Measurements from ENCODE around the gene R3HDM2.

Gene R3HDM2

DNA sequence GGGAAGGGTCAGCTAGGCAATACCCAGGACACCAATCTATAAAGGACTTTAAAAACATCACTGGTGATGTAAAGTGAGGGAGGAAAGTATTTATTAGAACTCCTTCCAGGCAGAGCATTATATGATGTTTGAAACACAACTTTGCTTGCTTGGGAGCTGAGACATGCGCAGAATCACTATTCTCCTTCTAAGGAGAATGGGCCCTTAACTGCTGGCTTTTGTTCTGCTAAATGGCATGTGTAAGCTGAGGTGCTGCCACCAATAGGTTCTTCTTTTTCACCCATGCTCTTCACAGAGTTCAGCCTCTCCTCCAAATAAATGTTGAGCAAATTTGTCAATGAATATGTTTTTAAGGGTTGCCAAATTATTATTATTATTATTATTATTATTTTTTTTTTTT, 183.8 kb downstream of the R3HDM2 start:
- no peak overlapping the region for H3K27ac ChIP-seq (ENCODE audit: low read depth, low read length, severe bottlenecking)
- H3K9me3 ChIP-seq (ENCODE audit: control insufficient read depth, low read length): no peaks in the 10 kb centered on the region
- H3K36me3 ChIP-seq (ENCODE audit: control insufficient read depth, insufficient read depth, low read length): no peaks in the 10 kb centered on the region
- H3K4me3 ChIP-seq (ENCODE audit: extremely low read depth, insufficient read depth, low read length, poor library complexity, severe bottlenecking): no peak overlapping the region
- H3K4me1 ChIP-seq (ENCODE audit: control insufficient read depth, insufficient read depth, low read length, poor library complexity, severe bottlenecking): peaks cover 3% of the 10 kb centered on the region
- WGBS, 2 experiments (ENCODE audit: insufficient coverage in 2 of 2): 71% methylated on average over 1 of the region's 1 CpG; no CpG with 5 or more reads in 1 of the 2 experiments

DNA sequence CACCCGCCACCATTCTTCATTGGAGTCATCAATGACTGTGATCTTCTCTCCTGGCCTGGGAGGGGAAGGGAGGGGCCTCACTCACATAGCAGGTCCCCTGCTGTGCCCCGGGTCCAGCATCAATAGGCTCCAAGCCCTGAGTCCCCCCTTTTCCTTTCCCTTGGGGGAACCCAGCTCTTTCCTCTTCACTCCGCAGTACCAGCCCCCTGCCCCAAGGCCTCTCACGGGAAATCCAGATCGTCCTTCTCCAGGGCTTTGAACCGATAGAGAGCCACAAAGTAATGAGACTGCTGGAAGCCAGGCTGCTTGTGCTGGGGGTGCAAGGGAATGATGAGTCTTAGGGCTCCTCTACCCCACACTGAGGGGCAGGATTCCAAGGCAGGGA, 186.5 kb downstream of the R3HDM2 start:
- Histone ChIP-seq H3K4me1 (ENCODE audit: control insufficient read depth, insufficient read depth, low read length, poor library complexity, severe bottlenecking) (peaks cover 11% of the 10 kb centered on the region), H3K36me3 (ENCODE audit: control insufficient read depth, insufficient read depth, low read length) (no peaks in the 10 kb centered on the region), H3K9me3 (ENCODE audit: control insufficient read depth, low read length) (no peaks in the 10 kb centered on the region), H3K27ac (ENCODE audit: low read depth, low read length, severe bottlenecking) (no peak overlapping the region), H3K4me3 (ENCODE audit: extremely low read depth, insufficient read depth, low read length, poor library complexity, severe bottlenecking) (no peak overlapping the region)
- 93 to 100% methylated on average over 1 to 3 of the region's 6 CpGs for WGBS, 2 experiments (ENCODE audit: insufficient coverage in 2 of 2)

DNA sequence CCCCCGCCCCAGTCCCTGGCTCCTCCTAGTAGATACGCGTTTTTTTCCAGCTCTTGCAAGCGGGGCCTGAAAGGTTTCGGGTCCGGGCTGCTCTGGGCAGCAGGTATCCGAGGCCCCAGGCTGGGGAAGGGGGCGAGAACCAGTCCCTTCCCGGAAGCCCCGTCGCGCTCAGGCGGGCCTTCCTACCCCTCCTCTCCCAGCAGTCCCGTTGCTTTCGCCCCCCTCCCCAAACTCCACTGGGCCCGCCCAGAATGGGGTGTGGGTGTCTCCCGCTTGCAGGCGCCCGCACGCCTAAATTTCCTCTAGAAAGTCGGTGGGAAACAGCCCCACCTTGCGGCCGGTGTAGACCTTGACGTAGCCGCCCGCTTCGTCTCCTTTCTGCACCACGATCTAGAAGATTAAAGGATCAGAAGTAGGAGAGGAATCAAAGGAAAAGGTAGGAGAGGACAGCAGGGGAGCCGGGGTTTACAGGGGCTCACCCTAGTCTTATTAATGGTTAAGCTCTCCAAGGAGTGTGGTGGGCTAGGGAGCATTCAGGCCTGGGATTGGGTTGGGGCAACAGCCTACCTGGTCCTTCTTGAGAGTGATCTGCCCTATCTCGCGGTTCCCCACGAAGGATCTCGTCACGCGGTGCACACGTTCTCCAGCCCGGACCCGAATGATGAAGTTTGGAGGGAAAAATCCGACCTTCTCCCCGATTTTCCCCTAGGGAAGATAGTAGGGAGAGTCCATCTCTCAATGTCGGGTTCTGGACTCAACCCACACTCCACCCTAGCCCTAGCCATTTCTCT, 187.1 kb downstream of the R3HDM2 start:
- peaks cover 11% of the 10 kb centered on the region for H3K4me1 ChIP-seq (ENCODE audit: control insufficient read depth, insufficient read depth, low read length, poor library complexity, severe bottlenecking)
- peak overlapping the region; percentile 36 for H3K27ac ChIP-seq (ENCODE audit: low read depth, low read length, severe bottlenecking)
- H3K4me3 ChIP-seq (ENCODE audit: extremely low read depth, insufficient read depth, low read length, poor library complexity, severe bottlenecking): peak overlapping the region; percentile 37
- WGBS, 2 experiments (ENCODE audit: insufficient coverage in 2 of 2): 21 to 31% methylated on average over 13 to 31 of the region's 41 CpGs
- H3K9me3 ChIP-seq (ENCODE audit: control insufficient read depth, low read length): no peaks in the 10 kb centered on the region
- H3K36me3 ChIP-seq (ENCODE audit: control insufficient read depth, insufficient read depth, low read length): no peaks in the 10 kb centered on the region

DNA sequence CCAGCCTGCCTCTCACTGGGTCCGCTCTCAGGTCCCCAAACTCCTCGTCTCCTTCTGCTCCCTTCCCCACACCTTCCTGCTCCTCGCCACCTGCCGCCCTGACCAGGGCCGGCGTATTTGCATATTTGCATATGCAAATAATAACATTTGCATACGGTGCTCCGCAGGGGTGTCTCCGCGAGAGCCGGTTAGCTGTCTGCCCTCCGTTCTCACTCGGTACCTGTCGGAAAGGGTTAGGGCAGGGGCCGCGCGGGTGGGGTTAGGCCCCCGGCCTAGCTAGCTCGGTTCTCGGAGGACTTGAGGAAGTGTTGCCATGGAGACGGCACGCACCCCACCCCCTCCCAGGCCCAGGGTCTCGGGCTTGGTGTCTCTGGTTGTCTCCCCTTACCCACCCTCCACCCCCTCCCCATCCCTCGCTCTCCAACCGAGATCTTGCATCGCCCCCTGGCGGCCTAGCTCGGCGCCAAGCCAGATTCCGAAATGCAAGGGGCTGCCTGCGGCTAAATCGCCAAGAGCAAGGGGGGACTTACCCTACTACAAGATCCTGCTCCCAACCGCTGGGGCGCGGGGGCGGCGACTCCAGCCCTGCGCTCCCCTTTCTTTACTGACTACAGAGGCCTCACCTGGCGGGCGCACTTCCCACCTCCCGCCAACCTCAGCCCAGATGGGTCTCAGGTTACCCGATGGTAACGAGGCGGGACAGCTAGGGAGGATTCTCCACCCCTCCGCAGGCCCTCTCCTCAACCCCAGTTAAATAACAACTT, 188.0 kb downstream of the R3HDM2 start:
- H3K36me3 ChIP-seq (ENCODE audit: control insufficient read depth, insufficient read depth, low read length): no peaks in the 10 kb centered on the region
- peak overlapping the region; percentile 36 for H3K27ac ChIP-seq (ENCODE audit: low read depth, low read length, severe bottlenecking)
- WGBS, 2 experiments (ENCODE audit: insufficient coverage in 2 of 2): 1% methylated on average over 29 to 30 of the region's 45 CpGs
- peaks cover 11% of the 10 kb centered on the region for H3K4me1 ChIP-seq (ENCODE audit: control insufficient read depth, insufficient read depth, low read length, poor library complexity, severe bottlenecking)
- H3K9me3 ChIP-seq (ENCODE audit: control insufficient read depth, low read length): no peaks in the 10 kb centered on the region
- peak overlapping the region; percentile 37 for H3K4me3 ChIP-seq (ENCODE audit: extremely low read depth, insufficient read depth, low read length, poor library complexity, severe bottlenecking)

DNA sequence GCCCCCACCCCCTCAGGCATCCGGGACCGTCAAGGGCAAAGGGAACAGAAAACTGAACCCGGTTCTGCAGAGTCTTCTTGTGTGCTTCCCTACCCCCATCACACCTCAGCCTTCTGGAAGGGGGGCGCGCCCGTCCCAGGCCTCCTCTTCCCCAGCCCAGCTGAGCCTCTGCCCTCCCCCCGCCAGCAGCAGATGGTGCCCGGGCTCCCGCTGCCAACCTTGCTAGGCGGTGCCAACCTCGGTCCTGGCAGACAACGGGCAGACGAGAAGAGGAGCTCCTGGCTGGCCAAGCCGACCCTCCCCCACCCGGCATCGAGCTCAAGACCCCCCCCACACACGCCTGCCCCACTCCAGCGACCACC, 188.5 kb downstream of the R3HDM2 start:
- 3 to 4% methylated on average over 6 to 11 of the region's 18 CpGs for WGBS, 2 experiments (ENCODE audit: insufficient coverage in 2 of 2)
- no peak overlapping the region for H3K27ac ChIP-seq (ENCODE audit: low read depth, low read length, severe bottlenecking)
- H3K4me1 ChIP-seq (ENCODE audit: control insufficient read depth, insufficient read depth, low read length, poor library complexity, severe bottlenecking): peaks cover 11% of the 10 kb centered on the region
- H3K4me3 ChIP-seq (ENCODE audit: extremely low read depth, insufficient read depth, low read length, poor library complexity, severe bottlenecking): no peak overlapping the region
- H3K36me3 ChIP-seq (ENCODE audit: control insufficient read depth, insufficient read depth, low read length): no peaks in the 10 kb centered on the region
- no peaks in the 10 kb centered on the region for H3K9me3 ChIP-seq (ENCODE audit: control insufficient read depth, low read length)

DNA sequence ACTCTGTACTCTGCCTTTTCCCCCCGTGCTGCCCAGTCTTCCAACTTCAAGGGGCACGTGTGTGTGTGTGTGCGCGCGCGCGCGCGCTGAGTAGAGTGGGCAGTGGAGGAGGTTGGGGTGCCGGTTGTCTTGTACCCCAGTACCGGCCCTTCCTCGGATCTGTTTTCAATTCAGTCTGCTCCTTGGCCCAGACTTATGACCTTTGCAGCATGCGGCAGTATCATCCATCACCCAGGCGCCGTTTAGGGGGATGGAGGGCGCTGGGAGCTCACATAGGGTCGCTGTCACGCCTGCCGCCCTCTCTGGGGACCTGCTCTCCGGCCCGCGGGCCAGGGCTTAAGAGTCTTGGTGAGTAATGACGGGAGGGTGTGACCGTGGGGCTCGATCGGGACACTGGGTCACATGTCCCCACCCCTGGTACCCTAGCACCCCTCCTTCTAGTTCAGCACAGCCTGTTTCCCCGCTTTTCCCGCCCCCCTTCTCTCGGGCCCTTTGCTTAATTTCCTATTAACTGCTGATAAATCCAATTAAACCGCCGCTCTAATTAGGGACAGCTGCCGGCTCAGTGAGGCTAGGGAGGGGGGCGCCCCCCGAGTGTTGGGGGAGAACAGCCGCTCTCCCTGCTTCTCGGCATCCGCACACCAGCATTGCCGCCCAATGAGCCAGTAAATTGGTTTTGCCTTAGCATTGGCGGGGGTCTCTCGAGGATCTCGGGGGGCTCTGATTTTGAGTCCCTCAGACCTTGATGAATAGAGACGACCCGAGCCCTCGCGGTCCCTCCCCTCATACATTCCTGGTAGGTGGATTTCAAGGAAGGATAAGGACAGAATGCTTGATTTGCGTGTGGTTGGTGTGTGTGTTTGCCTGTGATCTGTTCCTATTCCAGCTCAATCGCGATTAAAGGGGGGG, 189.2 kb downstream of the R3HDM2 start:
- no peak overlapping the region for H3K4me3 ChIP-seq (ENCODE audit: extremely low read depth, insufficient read depth, low read length, poor library complexity, severe bottlenecking)
- H3K9me3 ChIP-seq (ENCODE audit: control insufficient read depth, low read length): no peaks in the 10 kb centered on the region
- peaks cover 11% of the 10 kb centered on the region for H3K4me1 ChIP-seq (ENCODE audit: control insufficient read depth, insufficient read depth, low read length, poor library complexity, severe bottlenecking)
- H3K36me3 ChIP-seq (ENCODE audit: control insufficient read depth, insufficient read depth, low read length): no peaks in the 10 kb centered on the region
- no peak overlapping the region for H3K27ac ChIP-seq (ENCODE audit: low read depth, low read length, severe bottlenecking)
- WGBS, 2 experiments (ENCODE audit: insufficient coverage in 2 of 2): 15 to 16% methylated on average over 12 to 21 of the region's 48 CpGs

DNA sequence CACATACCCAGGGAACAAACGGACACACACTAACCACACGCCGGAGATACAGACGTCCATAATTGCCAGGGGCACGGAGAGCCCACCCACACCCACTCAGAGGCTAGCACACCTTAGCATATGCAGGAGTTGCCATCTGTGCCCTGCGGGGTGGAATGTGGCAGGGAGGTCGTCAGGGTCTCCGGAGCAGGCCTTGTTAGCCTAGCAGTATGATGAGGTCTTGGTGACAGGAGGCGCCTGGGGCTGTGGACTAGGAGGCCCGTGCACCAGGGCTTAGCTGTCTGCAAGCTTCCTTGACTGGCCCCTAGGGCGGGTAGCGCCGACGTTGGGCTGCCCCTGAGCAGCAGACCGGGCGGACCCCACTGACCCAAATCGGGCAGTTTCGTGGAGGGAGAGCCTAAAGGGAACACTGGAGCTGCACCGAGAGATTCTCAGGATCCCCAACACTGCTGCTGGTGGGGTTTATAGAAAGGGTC, 189.9 kb downstream of the R3HDM2 start:
- H3K27ac ChIP-seq (ENCODE audit: low read depth, low read length, severe bottlenecking): no peak overlapping the region
- peaks cover 11% of the 10 kb centered on the region for H3K4me1 ChIP-seq (ENCODE audit: control insufficient read depth, insufficient read depth, low read length, poor library complexity, severe bottlenecking)
- no peaks in the 10 kb centered on the region for H3K36me3 ChIP-seq (ENCODE audit: control insufficient read depth, insufficient read depth, low read length)
- H3K9me3 ChIP-seq (ENCODE audit: control insufficient read depth, low read length): no peaks in the 10 kb centered on the region
- WGBS, 2 experiments (ENCODE audit: insufficient coverage in 2 of 2): 5 to 6% methylated on average over 18 to 19 of the region's 19 CpGs
- peak overlapping the region; percentile 57 for H3K4me3 ChIP-seq (ENCODE audit: extremely low read depth, insufficient read depth, low read length, poor library complexity, severe bottlenecking)

DNA sequence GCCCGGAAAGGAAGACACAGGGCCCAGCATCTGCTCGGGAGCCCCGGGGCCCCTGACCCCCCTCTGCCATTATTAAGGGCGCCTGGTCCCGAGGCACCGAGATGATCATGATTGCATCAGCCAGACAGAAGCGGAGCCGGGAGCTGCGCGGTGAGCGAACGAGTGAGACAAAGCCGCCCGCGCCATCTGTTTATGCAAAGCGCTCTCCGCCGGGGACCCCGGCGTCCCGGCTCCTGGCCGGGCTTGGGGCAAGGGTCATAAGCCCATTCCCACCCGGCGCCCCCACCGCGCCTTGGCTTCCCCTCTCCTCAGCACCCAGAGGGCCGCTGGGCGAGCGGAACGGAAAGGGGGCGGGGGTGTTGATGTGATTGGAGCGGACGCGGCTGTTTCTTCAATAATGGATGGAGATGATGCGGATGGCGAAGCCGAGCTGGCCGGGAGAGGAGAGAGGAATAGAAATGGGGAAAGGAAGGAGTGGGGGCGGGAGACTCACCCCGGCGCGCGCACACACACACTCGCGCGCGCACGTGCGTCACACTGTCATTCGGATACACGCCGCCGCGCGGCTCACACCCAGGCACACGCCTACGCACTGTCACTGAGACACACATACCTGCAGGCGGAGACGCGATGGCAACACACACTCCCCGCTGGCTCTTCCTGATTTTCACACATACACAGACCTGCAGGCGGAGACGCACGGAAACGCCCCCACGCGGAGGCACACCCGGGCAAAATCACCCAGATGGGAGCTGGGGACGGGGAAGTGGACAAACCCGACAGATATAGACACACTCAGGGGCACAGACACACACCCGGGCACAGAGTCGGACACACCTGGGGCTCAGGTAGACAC, 190.5 kb downstream of the R3HDM2 start:
- peak overlapping the region; percentile 57 for H3K4me3 ChIP-seq (ENCODE audit: extremely low read depth, insufficient read depth, low read length, poor library complexity, severe bottlenecking)
- no peaks in the 10 kb centered on the region for H3K9me3 ChIP-seq (ENCODE audit: control insufficient read depth, low read length)
- 3% methylated on average over 47 to 59 of the region's 72 CpGs for WGBS, 2 experiments (ENCODE audit: insufficient coverage in 2 of 2)
- H3K4me1 ChIP-seq (ENCODE audit: control insufficient read depth, insufficient read depth, low read length, poor library complexity, severe bottlenecking): peaks cover 11% of the 10 kb centered on the region
- H3K27ac ChIP-seq (ENCODE audit: low read depth, low read length, severe bottlenecking): peak overlapping the region; percentile 64
- H3K36me3 ChIP-seq (ENCODE audit: control insufficient read depth, insufficient read depth, low read length): no peaks in the 10 kb centered on the region

DNA sequence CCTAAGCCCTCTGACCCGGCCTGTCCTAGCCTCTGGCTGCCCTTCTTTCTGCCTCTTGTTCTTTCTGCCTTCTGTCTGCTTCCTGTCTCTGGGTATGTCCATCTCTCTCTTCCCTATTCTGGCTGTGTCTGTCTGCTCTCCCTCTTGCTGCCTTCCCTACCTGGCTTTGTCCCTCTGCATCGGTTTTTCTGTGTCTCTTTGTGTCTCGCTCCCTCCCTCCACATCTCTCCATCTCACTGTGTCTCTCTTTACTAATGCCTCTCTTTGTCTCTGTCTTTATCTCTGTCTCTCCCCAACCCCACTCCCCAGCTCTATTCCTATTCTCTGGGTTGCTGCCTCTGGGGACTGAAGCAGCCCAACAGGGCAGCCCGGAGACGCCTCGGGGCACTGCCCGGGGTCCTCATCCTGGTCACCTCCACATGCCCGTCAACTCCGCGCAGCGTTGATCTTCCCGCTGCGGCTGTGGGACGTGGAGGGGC, 191.2 kb downstream of the R3HDM2 start:
- Histone ChIP-seq H3K4me3 (ENCODE audit: extremely low read depth, insufficient read depth, low read length, poor library complexity, severe bottlenecking) (peak overlapping the region; percentile 57), H3K27ac (ENCODE audit: low read depth, low read length, severe bottlenecking) (peak overlapping the region; percentile 10), H3K9me3 (ENCODE audit: control insufficient read depth, low read length) (no peaks in the 10 kb centered on the region), H3K4me1 (ENCODE audit: control insufficient read depth, insufficient read depth, low read length, poor library complexity, severe bottlenecking) (peaks cover 11% of the 10 kb centered on the region), H3K36me3 (ENCODE audit: control insufficient read depth, insufficient read depth, low read length) (peaks cover 5% of the 10 kb centered on the region)
- WGBS, 2 experiments (ENCODE audit: insufficient coverage in 2 of 2): 2 to 6% methylated on average over 11 to 14 of the region's 14 CpGs
